ENCODE measurements around the gene UGT1A8. TPM values are rescaled to one million over a fixed set of nuclear protein-coding genes. Genes with fewer than 3 reads are reported as not detected.
"Not testable (repeated sequence)": the region's sequence is repeated elsewhere in the genome, so short reads cannot be mapped to it uniquely, and the experiment has no call there.

UGT1A8 gene
- total RNA-seq, 1 donor from 2014 or later, result not detected

DNA sequence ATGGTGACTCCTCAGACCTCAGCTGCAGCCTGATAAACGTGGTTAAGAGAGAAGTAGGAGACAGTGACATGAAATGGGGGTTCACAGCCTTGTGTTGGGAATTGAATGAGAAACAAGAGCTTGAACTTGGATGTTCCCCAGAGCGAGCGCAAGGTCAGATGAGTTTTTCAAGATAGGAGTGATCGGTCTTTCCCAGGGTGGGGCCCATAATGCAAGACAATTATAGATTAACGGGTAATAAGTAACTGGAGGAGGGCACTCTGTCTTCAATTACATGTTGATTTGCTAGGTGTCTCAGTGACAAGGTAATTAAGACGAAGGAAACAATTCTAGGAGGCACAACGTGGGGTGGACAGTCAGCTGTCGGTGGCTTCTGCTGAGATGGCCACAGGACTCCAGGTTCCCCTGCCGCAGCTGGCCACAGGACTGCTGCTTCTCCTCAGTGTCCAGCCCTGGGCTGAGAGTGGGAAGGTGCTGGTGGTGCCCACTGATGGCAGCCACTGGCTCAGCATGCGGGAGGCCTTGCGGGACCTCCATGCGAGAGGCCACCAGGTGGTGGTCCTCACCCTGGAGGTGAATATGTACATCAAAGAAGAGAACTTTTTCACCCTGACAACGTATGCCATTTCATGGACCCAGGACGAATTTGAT, 95.3 kb downstream of the UGT1A8 start, which contains the start of gene UGT1A5:
UGT1A5 (plus strand) TSS at position 297 of the 651 bp plus-strand sequence; CDS start at position 382, 85 bp downstream.
- DNase-seq (ENCODE audit: extremely low spot score in 2 of 2), result no peak
- Histone ChIP-seq H3K4me3 (no peak within 1 kb of the TSS), H3K27me3 (no peaks in the 10 kb centered on the region), H3K27ac (no peak within 1 kb of the TSS), H3K4me1 (peaks cover 7% of the 10 kb centered on the region), H3K9me3 (no peaks in the 10 kb centered on the region), H3K36me3 (no peaks in the 10 kb centered on the region)
- TF ChIP-seq, protein P1, sequence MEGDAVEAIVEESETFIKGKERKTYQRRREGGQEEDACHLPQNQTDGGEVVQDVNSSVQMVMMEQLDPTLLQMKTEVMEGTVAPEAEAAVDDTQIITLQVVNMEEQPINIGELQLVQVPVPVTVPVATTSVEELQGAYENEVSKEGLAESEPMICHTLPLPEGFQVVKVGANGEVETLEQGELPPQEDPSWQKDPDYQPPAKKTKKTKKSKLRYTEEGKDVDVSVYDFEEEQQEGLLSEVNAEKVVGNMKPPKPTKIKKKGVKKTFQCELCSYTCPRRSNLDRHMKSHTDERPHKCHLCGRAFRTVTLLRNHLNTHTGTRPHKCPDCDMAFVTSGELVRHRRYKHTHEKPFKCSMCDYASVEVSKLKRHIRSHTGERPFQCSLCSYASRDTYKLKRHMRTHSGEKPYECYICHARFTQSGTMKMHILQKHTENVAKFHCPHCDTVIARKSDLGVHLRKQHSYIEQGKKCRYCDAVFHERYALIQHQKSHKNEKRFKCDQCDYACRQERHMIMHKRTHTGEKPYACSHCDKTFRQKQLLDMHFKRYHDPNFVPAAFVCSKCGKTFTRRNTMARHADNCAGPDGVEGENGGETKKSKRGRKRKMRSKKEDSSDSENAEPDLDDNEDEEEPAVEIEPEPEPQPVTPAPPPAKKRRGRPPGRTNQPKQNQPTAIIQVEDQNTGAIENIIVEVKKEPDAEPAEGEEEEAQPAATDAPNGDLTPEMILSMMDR (IDR thresholded peaks at IDR 0.05), result no peak
- TF ChIP-seq POLR2AphosphoS5 (IDR thresholded peaks at IDR 0.05; ENCODE audit: insufficient read depth in 1 of 2, low read depth in 1 of 2) (no peak), POLR2A (IDR thresholded peaks at IDR 0.05) (no peak)
- intact Hi-C loops (cut with DNase I), result no loop called here

DNA sequence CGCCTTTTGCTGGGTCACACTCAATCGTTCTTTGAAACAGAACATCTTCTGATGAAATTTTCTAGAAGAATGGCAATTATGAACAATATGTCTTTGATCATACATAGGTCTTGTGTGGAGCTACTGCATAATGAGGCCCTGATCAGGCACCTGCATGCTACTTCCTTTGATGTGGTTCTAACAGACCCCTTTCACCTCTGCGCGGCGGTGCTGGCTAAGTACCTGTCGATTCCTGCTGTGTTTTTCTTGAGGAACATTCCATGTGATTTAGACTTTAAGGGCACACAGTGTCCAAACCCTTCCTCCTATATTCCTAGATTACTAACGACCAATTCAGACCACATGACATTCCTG, 95.8 kb downstream of the UGT1A8 start:
- no peaks in the 10 kb centered on the region for H3K36me3 ChIP-seq
- no peak for TF ChIP-seq POLR2AphosphoS5 (IDR thresholded peaks at IDR 0.05; ENCODE audit: insufficient read depth in 1 of 2, low read depth in 1 of 2)
- H3K4me1 ChIP-seq, result peaks cover 3% of the 10 kb centered on the region
- no peaks in the 10 kb centered on the region for H3K9me3 ChIP-seq
- intact Hi-C loops (cut with DNase I), result no loop called here
- no peak overlapping the region for H3K4me3 ChIP-seq
- no peaks in the 10 kb centered on the region for H3K27me3 ChIP-seq
- no peak overlapping the region for H3K27ac ChIP-seq
- no peak for DNase-seq (ENCODE audit: extremely low spot score in 2 of 2)

DNA sequence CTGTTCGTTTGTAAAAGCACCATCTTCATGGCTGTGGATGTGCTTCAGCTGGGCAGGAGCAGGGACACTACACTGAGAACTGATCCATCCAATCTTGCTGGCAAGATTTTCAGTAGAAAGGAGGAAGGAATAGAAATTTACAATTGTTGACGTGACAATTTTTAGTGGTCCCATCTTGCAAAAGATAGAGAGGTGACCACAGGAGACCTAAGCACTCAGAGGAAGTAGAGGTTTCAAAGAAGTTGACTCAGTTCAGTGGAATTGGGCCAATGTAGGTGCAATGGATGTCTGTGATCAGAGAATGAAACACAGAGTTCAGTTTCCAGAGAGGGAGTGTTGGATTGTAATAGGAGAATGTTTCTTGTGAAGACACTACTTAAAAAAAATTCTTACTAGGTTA, 96.7 kb downstream of the UGT1A8 start:
- no peak overlapping the region for H3K27ac ChIP-seq
- H3K9me3 ChIP-seq, result no peaks in the 10 kb centered on the region
- intact Hi-C loops (cut with DNase I), result no loop called here
- no peaks in the 10 kb centered on the region for H3K27me3 ChIP-seq
- no peak overlapping the region for H3K4me3 ChIP-seq
- H3K36me3 ChIP-seq, result no peaks in the 10 kb centered on the region
- TF ChIP-seq POLR2AphosphoS5 (IDR thresholded peaks at IDR 0.05; ENCODE audit: insufficient read depth in 1 of 2, low read depth in 1 of 2), result no peak
- no peak for TF ChIP-seq POLR2A (IDR thresholded peaks at IDR 0.05)
- TF ChIP-seq, protein P1 (IDR thresholded peaks at IDR 0.05), result no peak
- H3K4me1 ChIP-seq, result no peaks in the 10 kb centered on the region
- DNase-seq (ENCODE audit: extremely low spot score in 2 of 2), result no peak

DNA sequence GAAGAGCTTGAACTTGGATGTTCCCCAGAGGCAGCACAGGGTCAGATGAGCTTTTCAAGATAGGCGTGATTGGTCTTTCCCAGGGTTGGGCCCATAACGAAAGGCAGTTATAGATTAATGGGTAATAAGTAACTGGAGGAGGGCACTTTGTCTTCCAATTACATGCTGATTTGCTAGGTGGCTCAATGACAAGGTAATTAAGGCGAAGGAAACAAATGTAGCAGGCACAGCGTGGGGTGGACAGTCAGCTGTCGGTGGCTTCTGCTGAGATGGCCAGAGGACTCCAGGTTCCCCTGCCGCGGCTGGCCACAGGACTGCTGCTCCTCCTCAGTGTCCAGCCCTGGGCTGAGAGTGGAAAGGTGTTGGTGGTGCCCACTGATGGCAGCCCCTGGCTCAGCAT, 101.1 kb downstream of the UGT1A8 start, which contains the start of gene UGT1A4:
UGT1A4 (plus strand) TSS at position 185 of the 400 bp plus-strand sequence; CDS start at position 270, 85 bp downstream.
- no peak within 1 kb of the TSS for H3K27ac ChIP-seq
- TF ChIP-seq POLR2A (IDR thresholded peaks at IDR 0.05), result no peak
- no peak for TF ChIP-seq POLR2AphosphoS5 (IDR thresholded peaks at IDR 0.05; ENCODE audit: insufficient read depth in 1 of 2, low read depth in 1 of 2)
- TF ChIP-seq, protein P1 (IDR thresholded peaks at IDR 0.05), result no peak
- intact Hi-C loops (cut with DNase I), result no loop called here
- no peaks in the 10 kb centered on the region for H3K27me3 ChIP-seq
- no peak within 1 kb of the TSS for H3K4me3 ChIP-seq
- H3K9me3 ChIP-seq, result no peaks in the 10 kb centered on the region
- no peak for DNase-seq (ENCODE audit: extremely low spot score in 2 of 2)
- H3K4me1 ChIP-seq, result no peaks in the 10 kb centered on the region
- H3K36me3 ChIP-seq, result no peaks in the 10 kb centered on the region

DNA sequence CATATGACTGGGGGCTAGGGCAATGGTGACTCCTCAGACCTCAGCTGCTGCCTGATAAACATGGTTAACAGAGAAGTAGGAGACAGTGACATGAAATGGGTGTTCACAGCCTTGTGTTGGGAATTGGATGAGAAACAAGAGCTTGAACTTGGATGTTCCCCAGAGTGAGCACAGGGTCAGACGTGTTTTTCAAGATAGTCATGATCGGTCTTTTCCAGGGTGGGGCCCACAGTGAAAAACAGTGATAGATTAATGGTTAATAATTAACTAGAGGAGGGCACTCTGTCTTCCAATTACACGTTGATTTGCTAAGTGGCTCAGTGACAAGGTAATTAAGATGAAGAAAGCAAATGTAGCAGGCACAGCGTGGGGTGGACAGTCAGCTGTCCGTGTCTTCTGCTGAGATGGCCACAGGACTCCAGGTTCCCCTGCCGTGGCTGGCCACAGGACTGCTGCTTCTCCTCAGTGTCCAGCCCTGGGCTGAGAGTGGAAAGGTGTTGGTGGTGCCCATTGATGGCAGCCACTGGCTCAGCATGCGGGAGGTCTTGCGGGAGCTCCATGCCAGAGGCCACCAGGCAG, 111.4 kb downstream of the UGT1A8 start, which contains the start of gene UGT1A3:
UGT1A3 (plus strand) TSS at position 320 of the 579 bp plus-strand sequence; CDS start at position 405, 85 bp downstream.
- no peak for DNase-seq (ENCODE audit: extremely low spot score in 2 of 2)
- Histone ChIP-seq H3K4me1 (no peaks in the 10 kb centered on the region), H3K4me3 (no peak within 1 kb of the TSS), H3K9me3 (no peaks in the 10 kb centered on the region), H3K36me3 (no peaks in the 10 kb centered on the region), H3K27me3 (no peaks in the 10 kb centered on the region), H3K27ac (no peak within 1 kb of the TSS)
- intact Hi-C loops (cut with DNase I), result no loop called here
- TF ChIP-seq POLR2A (IDR thresholded peaks at IDR 0.05) (no peak), POLR2AphosphoS5 (IDR thresholded peaks at IDR 0.05; ENCODE audit: insufficient read depth in 1 of 2, low read depth in 1 of 2) (no peak)
- TF ChIP-seq, protein P1 (IDR thresholded peaks at IDR 0.05), result no peak

DNA sequence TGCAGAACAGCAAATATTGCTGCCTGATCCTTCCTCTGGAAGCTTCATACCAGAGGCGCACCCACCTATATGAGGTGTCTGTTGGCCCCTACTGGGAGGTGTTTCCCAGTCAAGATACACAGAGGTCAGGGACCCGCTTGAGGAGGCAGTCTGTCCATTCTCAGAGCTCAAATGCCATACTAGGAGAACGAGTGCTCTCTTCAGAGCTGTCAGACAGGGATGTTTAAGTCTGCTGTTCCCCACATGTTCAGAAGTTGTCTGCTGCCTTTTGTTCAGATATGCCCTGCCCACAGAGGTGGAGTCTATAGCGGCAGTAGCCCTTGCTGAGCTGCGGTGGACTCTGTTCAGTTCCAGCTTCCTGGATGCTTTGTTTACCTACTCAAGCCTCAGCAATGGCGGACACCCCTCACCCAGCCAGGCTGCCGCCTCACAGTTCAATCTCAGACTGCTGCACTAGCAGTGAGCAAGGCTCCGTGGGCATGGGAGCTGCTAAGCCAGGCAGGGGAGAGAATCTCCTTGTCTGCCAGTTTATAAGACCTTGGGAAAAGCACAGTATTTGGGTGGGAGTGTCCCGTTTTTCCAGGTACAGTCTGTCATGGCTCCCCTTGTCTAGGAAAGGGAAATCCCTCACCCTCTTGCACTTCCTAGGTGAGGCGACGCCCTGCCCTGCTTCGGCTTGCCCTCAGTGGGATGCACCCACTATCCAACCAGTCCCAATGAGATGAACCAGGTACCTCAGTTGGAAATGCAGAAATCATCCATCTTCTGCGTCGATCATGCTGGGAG, 119.6 kb downstream of the UGT1A8 start:
- H3K4me3 ChIP-seq; H3K27me3 ChIP-seq; intact Hi-C loops (cut with DNase I); H3K36me3 ChIP-seq; H3K4me1 ChIP-seq; H3K9me3 ChIP-seq; DNase-seq (ENCODE audit: extremely low spot score in 2 of 2); H3K27ac ChIP-seq: not testable (repeated sequence)

Data from vagina (tissue), 2 donors.